Suppressor macrophage treated with lipopolysaccharide for 1 hour (primary cell): ENCODE results near the gene PIK3CB.
"Not testable (repeated sequence)": the region's sequence is repeated elsewhere in the genome, so short reads cannot be mapped to it uniquely, and the experiment has no call there.

Source experiments
- DNase-seq, 3 donors: peaks; one replicate each; pipeline ENCODE4 v3.0.0-alpha.2; 2020 to 2022

Gene PIK3CB

GRCh38 chr3:138732456-138732855, 102.3 kb downstream of the PIK3CB start:
- DNase-seq: no peak

GRCh38 chr3:138726946-138727730, 107.6 kb downstream of the PIK3CB start:
- no peak for DNase-seq

GRCh38 chr3:138726042-138726441, 108.7 kb downstream of the PIK3CB start:
- peak; percentile 66 to 68 (median 67) for DNase-seq

- DNase-seq: no peak
These were observed 109.6 kb downstream of the PIK3CB start for GRCh38 chr3:138725116-138725515.

- no peak for DNase-seq
These were observed 110.3 kb downstream of the PIK3CB start for GRCh38 chr3:138724443-138724842.

GRCh38 chr3:138718849-138719248, 115.9 kb downstream of the PIK3CB start:
- DNase-seq: peak; percentile 20 to 64 (median 29)

GRCh38 chr3:138717348-138717747, 117.4 kb downstream of the PIK3CB start:
- no peak for DNase-seq

- no peak for DNase-seq
These were observed 122.6 kb downstream of the PIK3CB start for GRCh38 chr3:138712086-138712485.

- no peak for DNase-seq
These were observed 129.1 kb downstream of the PIK3CB start for GRCh38 chr3:138705675-138706074.

GRCh38 chr3:138696666-138697370, 137.9 kb downstream of the PIK3CB start:
- DNase-seq: no peak

GRCh38 chr3:138694287-138695007, 140.3 kb downstream of the PIK3CB start:
- DNase-seq: peak in 2 of 3 donors; percentile 9 to 22

GRCh38 chr3:138692152-138692551, 142.6 kb downstream of the PIK3CB start:
- no peak for DNase-seq

GRCh38 chr3:138691351-138691750, 143.4 kb downstream of the PIK3CB start:
- peak; percentile 62 to 67 (median 65) for DNase-seq

- no peak for DNase-seq
These were observed 144.7 kb downstream of the PIK3CB start for GRCh38 chr3:138690036-138690435.

- DNase-seq: no peak
These were observed 145.8 kb downstream of the PIK3CB start for GRCh38 chr3:138688871-138689299.

- DNase-seq: peak in 2 of 3 donors; percentile 26 to 44
These were observed 147.5 kb downstream of the PIK3CB start for GRCh38 chr3:138687236-138687635.

- no peak for DNase-seq
These were observed 147.9 kb downstream of the PIK3CB start for GRCh38 chr3:138686771-138687221.

- DNase-seq: no peak
These were observed 150.3 kb downstream of the PIK3CB start for GRCh38 chr3:138684396-138684795.

- no peak for DNase-seq
These were observed 152.1 kb downstream of the PIK3CB start for GRCh38 chr3:138682648-138683047.

- DNase-seq: no peak
These were observed 153.1 kb downstream of the PIK3CB start for GRCh38 chr3:138681463-138682220.

GRCh38 chr3:138680974-138681373, 153.8 kb downstream of the PIK3CB start:
- not testable (repeated sequence) for DNase-seq

- no peak for DNase-seq
These were observed 155.8 kb downstream of the PIK3CB start for GRCh38 chr3:138678874-138679392.
